NCI-H345 (cell line): ENCODE measurements around the gene PROB1.
"Not testable (repeated sequence)": the region's sequence is repeated elsewhere in the genome, so short reads cannot be mapped to it uniquely, and the experiment has no call there.

Experiments used
- DNase-seq: peaks from one replicate; lab custom pipeline; 2025; lab: John Stamatoyannopoulos, UW

Gene PROB1

GRCh38 chr5:139378101-139378825, 16.6 kb downstream of the PROB1 start:
- no peak for DNase-seq

DNA sequence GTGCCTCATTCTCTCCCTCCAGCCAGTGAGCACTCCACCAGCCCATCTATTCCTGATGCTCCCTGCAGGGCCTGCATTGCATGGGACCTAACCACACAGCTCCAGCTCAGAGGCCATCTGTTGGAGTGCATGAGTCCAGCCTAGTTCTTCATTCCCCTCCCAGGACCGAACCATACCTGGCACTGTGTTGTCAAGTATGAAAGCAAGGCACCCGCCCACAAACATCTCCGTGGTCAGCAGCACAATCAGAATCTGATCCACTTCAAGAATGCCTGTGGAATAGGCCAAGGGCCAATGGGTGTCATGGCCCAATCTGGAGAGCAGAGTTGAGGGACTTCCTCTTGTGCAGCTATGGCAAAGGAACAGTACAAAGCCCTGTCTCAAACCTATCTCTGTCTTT, 17.7 kb downstream of the PROB1 start:
- DNase-seq = no peak

DNA sequence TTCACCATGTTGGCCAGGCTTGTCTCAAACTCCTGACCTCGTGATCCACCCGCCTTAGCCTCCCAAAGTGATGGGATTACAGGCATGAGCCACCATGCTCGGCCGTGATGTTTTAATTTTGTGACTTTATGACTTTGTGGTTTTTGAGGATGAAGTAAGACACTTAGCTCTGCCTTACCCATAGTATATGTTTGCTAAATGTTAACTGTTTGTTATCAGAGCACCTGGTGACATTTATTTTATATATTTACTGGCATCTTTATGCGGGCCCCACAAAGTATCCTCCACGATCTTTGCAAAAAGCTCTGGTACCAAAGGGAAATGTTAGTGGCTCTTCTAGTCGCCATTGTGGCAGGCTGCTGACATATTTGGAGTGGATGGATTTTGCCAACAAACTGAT, 18.5 kb downstream of the PROB1 start:
- no peak for DNase-seq

DNA sequence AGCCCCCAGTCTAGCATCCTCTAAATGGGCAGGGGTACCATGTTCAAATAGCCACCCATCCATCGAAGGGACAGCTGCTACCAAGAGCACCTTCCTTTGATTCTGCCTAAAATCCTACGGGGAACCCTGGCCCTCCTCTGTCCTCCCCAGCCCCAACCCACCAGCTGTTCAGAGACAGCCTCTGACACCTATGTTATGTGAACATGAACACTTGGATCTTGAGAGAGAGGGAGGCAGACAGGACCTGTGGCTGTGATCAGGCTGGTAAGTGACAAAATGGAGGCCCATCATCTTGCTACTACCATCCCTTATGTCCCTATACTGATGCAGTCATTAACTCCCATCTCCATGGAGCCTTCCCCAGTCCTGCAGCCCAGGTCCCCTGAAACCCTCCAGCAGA, 20.0 kb downstream of the PROB1 start:
- DNase-seq = no peak

DNA sequence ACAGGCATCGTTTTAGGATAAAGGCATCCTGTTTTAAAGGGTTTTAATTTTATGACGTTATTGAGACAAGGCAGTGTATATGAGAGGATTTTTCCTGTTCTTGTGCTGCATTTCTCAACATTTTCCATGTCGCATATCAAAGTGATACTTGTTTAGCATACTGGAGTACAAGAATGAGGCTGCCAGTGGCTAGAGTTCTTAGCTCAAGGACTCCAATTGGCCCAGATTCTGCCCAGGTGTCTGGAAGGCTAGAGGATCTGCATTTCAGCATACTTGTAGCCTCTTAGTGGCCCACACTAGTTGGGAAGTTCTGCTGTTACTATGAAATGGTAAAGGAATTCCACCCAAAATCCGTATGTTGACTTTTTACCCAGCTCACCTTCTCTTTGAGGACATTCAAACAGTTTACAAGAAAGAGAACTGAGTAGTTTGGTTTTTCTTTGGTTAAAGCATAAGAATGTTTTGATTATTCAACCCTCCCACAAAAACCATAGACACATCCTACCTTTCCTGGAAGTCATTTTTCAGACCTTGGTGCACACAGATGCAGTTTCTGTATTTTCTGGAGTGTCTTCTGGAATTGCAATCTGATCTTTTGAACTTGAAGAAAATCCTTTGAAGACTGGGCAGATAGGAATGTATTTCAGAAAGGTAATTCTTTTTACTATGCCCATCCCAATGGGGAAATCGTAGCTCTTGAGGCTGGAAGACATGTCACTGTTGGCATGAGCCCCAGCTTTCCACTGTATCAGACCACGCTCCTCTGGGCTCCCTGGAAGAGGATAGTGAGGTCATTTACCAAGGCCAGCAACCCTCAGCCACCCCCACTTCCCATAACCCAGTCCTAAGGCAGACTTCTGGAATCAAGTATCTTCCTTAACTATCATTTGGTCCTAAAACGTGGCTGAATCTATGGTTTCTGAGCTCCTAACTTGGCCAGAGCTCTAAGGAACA, 23.1 kb downstream of the PROB1 start:
- DNase-seq = no peak

- no peak for DNase-seq
Measured at GRCh38 chr5:139369181-139369580, 25.7 kb downstream of the PROB1 start.

- DNase-seq = no peak
Measured at GRCh38 chr5:139368613-139369012, 26.3 kb downstream of the PROB1 start.

- DNase-seq = no peak
Measured at GRCh38 chr5:139364466-139364865, 30.4 kb downstream of the PROB1 start.

DNA sequence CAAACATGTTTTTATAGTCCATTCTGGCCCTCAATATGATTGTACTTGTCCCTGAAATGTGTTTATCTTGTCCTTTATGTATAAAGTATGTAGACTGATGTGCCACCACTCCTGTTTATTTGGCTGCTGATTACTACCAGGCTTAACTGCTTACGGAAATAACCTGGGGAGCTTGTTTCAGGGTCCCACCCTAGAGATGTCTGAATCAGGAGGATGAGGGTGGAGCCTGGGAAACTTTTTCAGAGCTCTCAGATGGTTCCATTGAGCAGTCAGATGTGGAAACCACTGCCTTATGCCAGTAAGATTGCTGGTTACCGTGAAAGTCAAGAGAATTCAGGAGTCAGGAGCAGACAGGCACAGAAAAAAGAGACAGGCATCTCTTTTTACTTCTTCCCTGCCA, 31.0 kb downstream of the PROB1 start:
- no peak for DNase-seq

- no peak for DNase-seq
Measured at GRCh38 chr5:139361835-139362429, 33.0 kb downstream of the PROB1 start.

- no peak for DNase-seq
Measured at GRCh38 chr5:139360384-139360783, 34.5 kb downstream of the PROB1 start.

GRCh38 chr5:139358064-139358463, 36.8 kb downstream of the PROB1 start:
- DNase-seq = no peak

- not testable (repeated sequence) for DNase-seq
Measured at GRCh38 chr5:139355900-139356299, 39.0 kb downstream of the PROB1 start.

DNA sequence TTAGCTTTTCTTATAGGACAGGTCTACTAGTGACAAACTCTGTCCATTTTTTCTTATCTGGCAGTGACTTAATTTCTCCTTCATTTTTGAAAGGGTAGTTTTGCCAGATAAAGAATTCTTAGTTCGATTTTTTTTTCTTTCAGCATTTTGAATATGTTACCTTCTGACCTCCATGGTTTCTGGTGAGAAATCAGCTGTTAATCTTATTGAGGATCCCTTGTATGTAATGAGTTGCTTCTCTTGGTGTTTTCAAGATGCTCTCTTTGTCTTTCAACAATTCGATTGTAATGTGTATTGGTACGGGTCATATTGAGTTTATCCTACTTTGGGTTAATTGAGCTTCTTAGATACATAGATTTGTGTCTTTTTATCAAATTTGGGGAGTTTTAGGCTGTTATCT, 40.7 kb downstream of the PROB1 start:
- DNase-seq = no peak

GRCh38 chr5:139347863-139348262, 47.0 kb downstream of the PROB1 start:
- DNase-seq = not testable (repeated sequence)

DNA sequence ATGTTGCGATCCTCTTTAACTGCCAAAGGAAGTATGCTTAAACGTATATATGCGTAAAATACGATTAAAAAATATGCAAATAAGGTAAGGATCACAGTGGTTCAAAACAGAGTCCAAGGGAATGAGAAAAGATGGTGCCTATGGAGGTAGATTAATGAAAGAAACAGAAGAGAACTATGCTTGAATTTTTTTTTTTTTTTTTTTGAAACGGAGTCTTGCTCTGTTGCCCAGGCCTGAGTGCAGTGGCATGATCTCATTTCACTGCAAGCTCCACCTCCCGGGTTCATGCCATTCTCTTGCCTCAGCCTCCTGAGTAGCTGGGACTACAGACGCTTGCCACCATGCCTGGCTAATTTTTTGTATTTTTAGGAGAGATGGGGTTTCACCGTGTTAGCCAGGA, 49.5 kb downstream of the PROB1 start:
- not testable (repeated sequence) for DNase-seq

DNA sequence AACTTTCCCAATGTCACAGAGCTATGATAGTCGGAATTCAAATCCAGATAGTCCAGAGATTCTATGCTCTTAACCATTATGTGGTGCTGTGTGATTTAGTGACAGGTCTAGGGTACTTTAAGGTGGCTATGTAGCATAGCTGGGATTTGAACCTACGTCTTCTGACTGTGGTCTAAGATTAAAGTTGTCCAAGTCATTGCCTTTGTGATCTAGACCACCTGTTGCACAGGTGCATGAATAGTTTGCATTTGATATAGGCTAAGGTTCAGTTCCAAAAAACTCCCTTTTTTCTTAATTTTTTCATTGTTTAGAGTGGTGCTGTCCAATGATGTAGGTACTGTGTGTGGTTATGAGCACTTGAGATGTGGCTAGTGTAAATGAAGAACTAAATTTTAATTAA, 50.7 kb downstream of the PROB1 start:
- no peak for DNase-seq

GRCh38 chr5:139343476-139343875, 51.4 kb downstream of the PROB1 start:
- no peak for DNase-seq

GRCh38 chr5:139342423-139342723, 52.5 kb downstream of the PROB1 start:
- DNase-seq = no peak

DNA sequence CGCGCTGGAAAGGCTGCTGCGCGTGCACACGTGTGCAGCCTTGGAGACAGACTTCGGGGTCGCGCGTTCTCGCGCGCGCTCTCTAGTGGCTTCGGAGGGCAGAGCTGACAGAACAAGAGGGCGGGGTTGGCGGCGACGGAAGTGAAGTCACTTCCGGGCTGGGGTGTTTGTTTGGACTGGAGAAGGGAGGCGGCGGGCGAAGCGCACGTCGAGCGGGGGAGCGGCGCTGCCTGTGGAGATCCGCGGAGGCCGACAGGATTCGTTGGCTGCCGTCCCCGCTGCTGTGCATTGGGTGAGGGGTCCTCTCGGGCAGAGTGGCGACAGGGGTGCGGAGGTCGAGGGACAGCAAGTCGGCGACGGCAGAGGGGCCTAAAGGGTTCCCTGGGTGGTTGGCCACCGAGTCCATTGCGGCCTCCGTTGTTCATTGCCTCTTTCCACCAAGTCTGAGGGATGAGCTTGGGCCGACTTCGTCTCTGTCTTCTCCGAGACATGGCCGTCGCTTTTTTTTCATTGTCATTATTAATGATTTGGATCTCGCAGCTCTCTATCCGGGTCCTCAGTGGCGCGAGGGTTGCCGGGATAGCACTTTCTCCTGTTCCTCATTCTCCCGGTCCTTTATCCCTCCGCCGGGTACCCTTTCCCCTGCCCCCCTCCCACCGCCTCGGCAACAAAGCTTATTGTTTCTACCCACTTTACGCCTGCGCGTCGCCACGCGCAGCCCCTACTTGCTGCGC, 53.0 kb downstream of the PROB1 start, which contains the start of gene PAIP2:
TSS of gene PAIP2 (plus strand) at position 166 of the 734 bp plus-strand sequence. CDS start 21,931 bp downstream, outside the sequence.
- DNase-seq = peak; percentile 99

- DNase-seq = no peak
Measured at GRCh38 chr5:139341187-139341688, 53.7 kb downstream of the PROB1 start.
